Measurements from ENCODE around the gene IFFO2.

GRCh38 chr1:18957532-18958300 is 1.2 kb upstream of the IFFO2 start:
- TF ChIP-seq PML (IDR thresholded peaks at IDR 0.05; ENCODE audit: low read length): no peak
- no peak for TF ChIP-seq CTCF (IDR thresholded peaks at IDR 0.05 in 2 of 3, conservative IDR thresholded peaks at IDR 0.05 in 1 of 3; ENCODE audit: control insufficient read depth in 2 of 3, extremely low read depth in 1 of 3, insufficient read depth in 1 of 3, low read depth in 3 of 3, low read length in 3 of 3)
- TF ChIP-seq KDM1A (IDR thresholded peaks at IDR 0.05; ENCODE audit: borderline replicate concordance): no peak
- no peak for TF ChIP-seq ESRRA (IDR thresholded peaks at IDR 0.05; ENCODE audit: low read length)
- TF ChIP-seq RAD21 (IDR thresholded peaks at IDR 0.05; ENCODE audit: insufficient read depth, low read depth, low read length): no peak
- no peak for TF ChIP-seq EGR1 (IDR thresholded peaks at IDR 0.05; ENCODE audit: borderline replicate concordance in 1 of 2, low read depth in 2 of 2, low read length in 2 of 2)
- TF ChIP-seq SPI1 (IDR thresholded peaks at IDR 0.05; ENCODE audit: borderline replicate concordance, insufficient read depth, low read depth, low read length): no peak
- TF ChIP-seq TCF12 (IDR thresholded peaks at IDR 0.05; ENCODE audit: low read depth, low read length): no peak

Data from GM12878 (cell line).